ENCODE results near the gene HPSE2.

DNA sequence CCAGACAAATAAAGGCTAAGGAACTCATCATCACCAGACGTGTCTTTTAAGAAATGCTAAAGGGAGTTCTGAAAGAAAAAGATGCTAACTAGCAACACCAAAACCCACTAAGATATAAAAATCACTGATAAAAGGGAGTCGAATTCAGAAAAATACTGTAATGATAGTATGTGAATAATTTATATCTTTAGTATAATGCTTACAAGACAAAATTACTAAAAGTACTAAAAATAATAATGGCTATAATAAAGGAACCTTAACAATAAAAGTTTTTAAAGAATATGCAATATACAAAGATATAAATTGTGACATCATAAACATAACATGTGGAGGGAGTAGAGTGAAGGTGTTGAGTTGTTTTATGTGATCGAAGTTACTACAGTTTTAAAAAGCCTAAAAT, 28.3 kb downstream of the HPSE2 start:
- TF ChIP-seq SETDB1 (CRISPR knock-in tag; IDR thresholded peaks at IDR 0.05; ENCODE audit: borderline replicate concordance) (no peak), POLR2A (IDR thresholded peaks at IDR 0.05; ENCODE audit: insufficient read depth in 1 of 2, low read depth in 2 of 2, low read length in 2 of 2) (no peak), SUZ12 (IDR thresholded peaks at IDR 0.05; ENCODE audit: low read depth, low read length) (no peak), ZNF512 (CRISPR knock-in tag; IDR thresholded peaks at IDR 0.05) (no peak), ZNF782 (CRISPR knock-in tag; IDR thresholded peaks at IDR 0.05; ENCODE audit: borderline replicate concordance) (no peak), ZNF275 (CRISPR knock-in tag; IDR thresholded peaks at IDR 0.05; ENCODE audit: borderline replicate concordance) (no peak), GPBP1L1 (CRISPR knock-in tag; IDR thresholded peaks at IDR 0.05) (no peak)
